PFSK-1 (cell line): ENCODE data around the gene GRIN1.

Experiments
- POLR2AphosphoS5 ChIP-seq: IDR thresholded peaks from 2 replicates; pipeline ENCODE4 v1.6.1; 2012; ENCODE audit warnings: low read depth, mild to moderate bottlenecking, control low read depth, low read length, moderate library complexity
- SIN3A ChIP-seq: IDR thresholded peaks from 2 replicates; pipeline ENCODE4 v1.6.1; 2012; ENCODE audit warnings: mild to moderate bottlenecking, low read length, moderate library complexity, borderline replicate concordance; ENCODE audit not compliant: insufficient read depth
- TAF1 ChIP-seq: IDR thresholded peaks from 2 replicates; pipeline ENCODE4 v1.6.1; 2012; ENCODE audit warnings: low read length, control low read depth, borderline replicate concordance; ENCODE audit not compliant: insufficient read depth
- TF ChIP-seq, protein P1 (sequence below), 2 experiments: IDR thresholded peaks; 2 replicates each; pipeline versions ENCODE4 v1.6.1 to v1.8.0; 2011 to 2012; ENCODE audit warnings: low read depth in 2 of 2, low read length in 2 of 2, control low read depth in 1 of 2, inconsistent platforms in 1 of 2, mild to moderate bottlenecking in 1 of 2, moderate library complexity in 1 of 2; ENCODE audit not compliant: insufficient read depth in 1 of 2

DNA sequence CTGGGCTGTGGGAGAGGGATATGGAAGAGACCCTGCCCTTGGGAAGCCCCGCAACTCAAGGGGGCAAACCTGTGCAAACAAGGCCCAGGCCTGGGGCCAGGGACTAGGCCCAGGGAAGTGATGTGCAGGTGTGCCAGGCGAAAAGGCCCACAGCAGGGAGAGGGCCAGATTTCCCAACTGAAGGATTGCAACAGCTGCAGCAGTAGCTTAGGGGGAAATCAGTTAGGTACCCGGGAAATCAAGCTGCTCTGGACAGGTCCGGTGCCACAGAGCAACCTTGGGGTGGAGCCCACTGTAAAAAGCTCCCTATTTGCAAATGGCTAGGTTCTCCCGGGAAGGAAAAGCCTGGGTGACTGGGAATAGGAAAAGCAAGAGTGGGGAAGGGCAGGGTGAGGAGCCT lies 10.4 kb downstream of the GRIN1 start:
- TF ChIP-seq POLR2AphosphoS5 (no peak), TAF1 (no peak), SIN3A (no peak)
- TF ChIP-seq, protein P1, sequence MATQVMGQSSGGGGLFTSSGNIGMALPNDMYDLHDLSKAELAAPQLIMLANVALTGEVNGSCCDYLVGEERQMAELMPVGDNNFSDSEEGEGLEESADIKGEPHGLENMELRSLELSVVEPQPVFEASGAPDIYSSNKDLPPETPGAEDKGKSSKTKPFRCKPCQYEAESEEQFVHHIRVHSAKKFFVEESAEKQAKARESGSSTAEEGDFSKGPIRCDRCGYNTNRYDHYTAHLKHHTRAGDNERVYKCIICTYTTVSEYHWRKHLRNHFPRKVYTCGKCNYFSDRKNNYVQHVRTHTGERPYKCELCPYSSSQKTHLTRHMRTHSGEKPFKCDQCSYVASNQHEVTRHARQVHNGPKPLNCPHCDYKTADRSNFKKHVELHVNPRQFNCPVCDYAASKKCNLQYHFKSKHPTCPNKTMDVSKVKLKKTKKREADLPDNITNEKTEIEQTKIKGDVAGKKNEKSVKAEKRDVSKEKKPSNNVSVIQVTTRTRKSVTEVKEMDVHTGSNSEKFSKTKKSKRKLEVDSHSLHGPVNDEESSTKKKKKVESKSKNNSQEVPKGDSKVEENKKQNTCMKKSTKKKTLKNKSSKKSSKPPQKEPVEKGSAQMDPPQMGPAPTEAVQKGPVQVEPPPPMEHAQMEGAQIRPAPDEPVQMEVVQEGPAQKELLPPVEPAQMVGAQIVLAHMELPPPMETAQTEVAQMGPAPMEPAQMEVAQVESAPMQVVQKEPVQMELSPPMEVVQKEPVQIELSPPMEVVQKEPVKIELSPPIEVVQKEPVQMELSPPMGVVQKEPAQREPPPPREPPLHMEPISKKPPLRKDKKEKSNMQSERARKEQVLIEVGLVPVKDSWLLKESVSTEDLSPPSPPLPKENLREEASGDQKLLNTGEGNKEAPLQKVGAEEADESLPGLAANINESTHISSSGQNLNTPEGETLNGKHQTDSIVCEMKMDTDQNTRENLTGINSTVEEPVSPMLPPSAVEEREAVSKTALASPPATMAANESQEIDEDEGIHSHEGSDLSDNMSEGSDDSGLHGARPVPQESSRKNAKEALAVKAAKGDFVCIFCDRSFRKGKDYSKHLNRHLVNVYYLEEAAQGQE (IDR thresholded peaks at IDR 0.05; ENCODE audit: insufficient read depth in 1 of 2, low read depth in 2 of 2, low read length in 2 of 2): no peak
